ENCODE data around the gene ADAMTS6. TPM values are rescaled to one million over a fixed set of nuclear protein-coding genes. Genes with fewer than 3 reads are reported as not detected.
"Not testable (repeated sequence)": the region's sequence is repeated elsewhere in the genome, so short reads cannot be mapped to it uniquely, and the experiment has no call there.

ADAMTS6 gene
- total RNA-seq: 1 to 10 TPM in 1 of 2 donors, under 1 TPM in 1; 0.46 to 1.3 TPM
- long read RNA-seq: 0 reads

GRCh38 chr5:65481635-65482295, at the start of gene ADAMTS6:
Gene ADAMTS6 (minus strand): TSS chr5:65481920. CDS start chr5:65473673, 8,247 bp downstream.
- DNase-seq: peak; percentile 84 to 91
- ATAC-seq: peak; percentile 76
- intact Hi-C loops (cut with DNase I, micrococcal nuclease): loop anchor here in 1 of 2 donors (5.0 to 10.0 kb wide), 3 partner anchors 379 to 667 kb away; no protein-coding TSS in a partner anchor

GRCh38 chr5:65530904-65531303, 49.2 kb upstream of the ADAMTS6 start:
- ATAC-seq (no peak), DNase-seq (no peak)
- intact Hi-C loops (cut with DNase I, micrococcal nuclease): no loop called here

- no peak for ATAC-seq
- no peak for DNase-seq
- intact Hi-C loops (cut with DNase I, micrococcal nuclease): no loop called here
Measured at GRCh38 chr5:65525726-65526125, 44.0 kb upstream of the ADAMTS6 start.

- ATAC-seq (no peak), DNase-seq (no peak)
- intact Hi-C loops (cut with DNase I, micrococcal nuclease): no loop called here
Measured at GRCh38 chr5:65512170-65512937, 30.6 kb upstream of the ADAMTS6 start.

- no peak for DNase-seq
- intact Hi-C loops (cut with DNase I, micrococcal nuclease): no loop called here
- no peak for ATAC-seq
Measured at GRCh38 chr5:65508978-65509377, 27.3 kb upstream of the ADAMTS6 start.

- DNase-seq: no peak
- intact Hi-C loops (cut with DNase I, micrococcal nuclease): no loop called here
- ATAC-seq: no peak
Measured at GRCh38 chr5:65506961-65507360, 25.2 kb upstream of the ADAMTS6 start.

- ATAC-seq (no peak), DNase-seq (no peak)
- intact Hi-C loops (cut with DNase I, micrococcal nuclease): loop anchor here in 1 of 2 donors (10.0 kb wide), 1 partner anchor 674 kb away; no protein-coding TSS in a partner anchor
Measured at GRCh38 chr5:65489119-65489518, 7.4 kb upstream of the ADAMTS6 start.

- not testable (repeated sequence) for ATAC-seq, DNase-seq
- intact Hi-C loops (cut with DNase I, micrococcal nuclease): loop anchor here in 1 of 2 donors (10.0 kb wide), 1 partner anchor 673 kb away; no protein-coding TSS in a partner anchor
Measured at GRCh38 chr5:65488038-65488687, 6.4 kb upstream of the ADAMTS6 start.

GRCh38 chr5:65486803-65487202, 5.1 kb upstream of the ADAMTS6 start:
- not testable (repeated sequence) for ATAC-seq, DNase-seq
- intact Hi-C loops (cut with DNase I, micrococcal nuclease): loop anchor here in 1 of 2 donors (10.0 kb wide), 1 partner anchor 672 kb away; no protein-coding TSS in a partner anchor

- ATAC-seq: no peak
- intact Hi-C loops (cut with DNase I, micrococcal nuclease): loop anchor here in 1 of 2 donors (10.0 kb wide), 1 partner anchor 671 kb away; no protein-coding TSS in a partner anchor
- DNase-seq: no peak
Measured at GRCh38 chr5:65485405-65485804, 3.7 kb upstream of the ADAMTS6 start.

GRCh38 chr5:65483546-65484346, 2.0 kb upstream of the ADAMTS6 start:
- DNase-seq (no peak), ATAC-seq (peak; percentile 72)
- intact Hi-C loops (cut with DNase I, micrococcal nuclease): loop anchor here in 1 of 2 donors (5.0 to 10.0 kb wide), 3 partner anchors 381 to 669 kb away; no protein-coding TSS in a partner anchor

GRCh38 chr5:65482736-65483545, 1.2 kb upstream of the ADAMTS6 start:
- peak in 1 of 2 donors; percentile 5 for DNase-seq
- ATAC-seq: peak; percentile 77
- intact Hi-C loops (cut with DNase I, micrococcal nuclease): loop anchor here in 1 of 2 donors (5.0 to 10.0 kb wide), 3 partner anchors 381 to 668 kb away; no protein-coding TSS in a partner anchor

GRCh38 chr5:65482296-65482735, 596 bp upstream of the ADAMTS6 start:
- ATAC-seq: peak; percentile 25
- intact Hi-C loops (cut with DNase I, micrococcal nuclease): loop anchor here in 1 of 2 donors (5.0 to 10.0 kb wide), 3 partner anchors 380 to 668 kb away; no protein-coding TSS in a partner anchor
- no peak for DNase-seq

- intact Hi-C loops (cut with DNase I, micrococcal nuclease): loop anchor here in 1 of 2 donors (5.0 to 10.0 kb wide), 3 partner anchors 379 to 666 kb away; no protein-coding TSS in a partner anchor
- ATAC-seq: no peak
- no peak for DNase-seq
Measured at GRCh38 chr5:65481171-65481581, 544 bp downstream of the ADAMTS6 start.

- peak; percentile 71 to 81 for DNase-seq
- intact Hi-C loops (cut with DNase I, micrococcal nuclease): loop anchor here in 1 of 2 donors (5.0 to 10.0 kb wide), 3 partner anchors 378 to 666 kb away; no protein-coding TSS in a partner anchor
- ATAC-seq: peak; percentile 57
Measured at GRCh38 chr5:65480306-65480865, 1.3 kb downstream of the ADAMTS6 start.

- DNase-seq (no peak), ATAC-seq (no peak)
- intact Hi-C loops (cut with DNase I, micrococcal nuclease): no loop called here
Measured at GRCh38 chr5:65479527-65479926, 2.2 kb downstream of the ADAMTS6 start.

GRCh38 chr5:65478336-65478735, 3.4 kb downstream of the ADAMTS6 start:
- DNase-seq (no peak), ATAC-seq (no peak)
- intact Hi-C loops (cut with DNase I, micrococcal nuclease): no loop called here
